Thyroid gland (tissue), 4 donors: ENCODE results near the gene CALHM2. TPM values are rescaled to one million over a fixed set of nuclear protein-coding genes. Genes with fewer than 3 reads are reported as not detected.
A peak's percentile ranks its signal among the peaks of the same experiment; 100 is the strongest.

Experiments
- DNase-seq, 2 donors: peaks; one replicate each; pipeline ENCODE4 v3.0.0-alpha.2; 2019
- H3K27ac ChIP-seq, 3 donors: fragments of 200-600 bp; sonication (generic); 1 replicate in 2 of 3; 2 replicates in 1 of 3; pipeline ENCODE4 v1.5.1; 2016 to 2019; ENCODE audit warnings: mild to moderate bottlenecking in 1 of 3, moderate library complexity in 1 of 3
- H3K27me3 ChIP-seq: fragments of 200-600 bp; sonication (generic); one replicate; pipeline ENCODE4 v1.5.1; 2019
- H3K36me3 ChIP-seq, 2 donors: fragments of 200-600 bp; sonication (generic); one replicate each; pipeline ENCODE4 v1.5.1; 2016 to 2019
- H3K4me1 ChIP-seq, 2 donors: fragments of 200-600 bp; sonication (generic); one replicate each; pipeline ENCODE4 v1.5.1; 2017 to 2019
- H3K4me3 ChIP-seq, 3 donors: fragments of 200-600 bp; sonication (generic); replicated peaks in 1 of 3; 1 replicate in 2 of 3; 2 replicates in 1 of 3; pipeline ENCODE4 v1.5.1; 2016; ENCODE audit warnings: mild to moderate bottlenecking in 1 of 3
- H3K9me3 ChIP-seq: fragments of 200-600 bp; sonication (generic); one replicate; pipeline ENCODE4 v1.5.1; 2017
- POLR2A ChIP-seq, 2 donors: fragments of 450-650 bp; IDR thresholded peaks; one replicate each; pipeline ENCODE4 v1.6.1; 2017; ENCODE audit warnings: antibody characterized with exemption in 2 of 2, mild to moderate bottlenecking in 2 of 2, moderate library complexity in 1 of 2
- WGBS, 2 donors: methylation state at CpG; one replicate each; pipeline ENCODE4 v1.1.5; 2017; 5-methylcytosine and 5-hydroxymethylcytosine counted together
- intact Hi-C: fragments of 100-400 bp; cut with DNase I; formaldehyde crosslinking; loops from one replicate; pipeline ENCODE4 v1.15.1; 2023
- total RNA-seq, 4 donors: library from RNA; depleted of rRNA; stranded (reverse); fragments of >200 nt; gene quantifications; one replicate each; pipeline ENCODE4 v1.2.3, GENCODE V29; 2016
- TF ChIP-seq, protein P1 (sequence below), 6 experiments: fragments of 200-600 bp in 3 of 6; fragments of 450-650 bp in 3 of 6; sonication (generic) in 3 of 6; IDR thresholded peaks; one replicate each; pipeline ENCODE4 v1.5.1; 2016 to 2019; ENCODE audit warnings: antibody characterized with exemption in 6 of 6, mild to moderate bottlenecking in 2 of 6, inconsistent platforms in 1 of 6, moderate library complexity in 1 of 6

The CALHM2 gene
- total RNA-seq, 4 donors from 2014 or later = 16.0 to 47.3 (median 32.8) TPM

GRCh38 chr10:103481974-103482531 lies 29.9 kb upstream of the CALHM2 start:
- no peaks in the 10 kb centered on the region for H3K36me3 ChIP-seq
- no peak for TF ChIP-seq POLR2A (IDR thresholded peaks at IDR 0.05)
- TF ChIP-seq, protein P1, sequence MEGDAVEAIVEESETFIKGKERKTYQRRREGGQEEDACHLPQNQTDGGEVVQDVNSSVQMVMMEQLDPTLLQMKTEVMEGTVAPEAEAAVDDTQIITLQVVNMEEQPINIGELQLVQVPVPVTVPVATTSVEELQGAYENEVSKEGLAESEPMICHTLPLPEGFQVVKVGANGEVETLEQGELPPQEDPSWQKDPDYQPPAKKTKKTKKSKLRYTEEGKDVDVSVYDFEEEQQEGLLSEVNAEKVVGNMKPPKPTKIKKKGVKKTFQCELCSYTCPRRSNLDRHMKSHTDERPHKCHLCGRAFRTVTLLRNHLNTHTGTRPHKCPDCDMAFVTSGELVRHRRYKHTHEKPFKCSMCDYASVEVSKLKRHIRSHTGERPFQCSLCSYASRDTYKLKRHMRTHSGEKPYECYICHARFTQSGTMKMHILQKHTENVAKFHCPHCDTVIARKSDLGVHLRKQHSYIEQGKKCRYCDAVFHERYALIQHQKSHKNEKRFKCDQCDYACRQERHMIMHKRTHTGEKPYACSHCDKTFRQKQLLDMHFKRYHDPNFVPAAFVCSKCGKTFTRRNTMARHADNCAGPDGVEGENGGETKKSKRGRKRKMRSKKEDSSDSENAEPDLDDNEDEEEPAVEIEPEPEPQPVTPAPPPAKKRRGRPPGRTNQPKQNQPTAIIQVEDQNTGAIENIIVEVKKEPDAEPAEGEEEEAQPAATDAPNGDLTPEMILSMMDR (IDR thresholded peaks at IDR 0.05) = peak in 5 of 6 experiments; percentile 22 to 53 (median 45)
- H3K9me3 ChIP-seq = no peaks in the 10 kb centered on the region
- WGBS, 2 donors = 60 to 62% methylated on average over 12 of the region's 12 CpGs
- no peak overlapping the region for H3K27ac ChIP-seq
- no peak for DNase-seq
- peaks cover 0 to 4% of the 10 kb centered on the region in 2 donors for H3K4me1 ChIP-seq
- H3K4me3 ChIP-seq = no peak overlapping the region
- intact Hi-C loops = no loop called here
- no peaks in the 10 kb centered on the region for H3K27me3 ChIP-seq

DNA sequence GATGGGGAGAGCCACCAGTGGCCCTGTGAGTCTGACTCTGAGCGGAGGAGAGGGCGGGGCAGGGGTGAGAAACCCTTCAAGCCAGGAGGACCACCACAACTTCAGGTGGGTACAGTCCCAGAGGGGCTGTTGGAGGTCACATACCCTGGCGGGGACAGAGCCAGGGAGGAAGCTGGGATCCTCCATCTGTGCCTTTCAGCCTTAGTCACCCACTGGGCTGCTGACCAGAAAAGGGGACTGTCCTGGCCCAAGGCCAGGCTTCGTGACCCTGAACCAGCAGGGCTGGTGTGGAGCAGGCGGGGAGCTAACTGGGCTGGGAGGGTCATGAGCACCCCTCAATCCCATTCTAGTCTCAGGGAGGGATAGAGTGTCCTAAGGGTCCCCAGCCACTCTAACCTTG lies 28.4 kb upstream of the CALHM2 start:
- Histone ChIP-seq H3K27ac (no peak overlapping the region), H3K9me3 (no peaks in the 10 kb centered on the region), H3K36me3 (no peaks in the 10 kb centered on the region), H3K4me1 (peaks cover 0 to 4% of the 10 kb centered on the region in 2 donors), H3K4me3 (no peak overlapping the region), H3K27me3 (no peaks in the 10 kb centered on the region)
- WGBS, 2 donors = 74 to 79% methylated on average over 5 of the region's 5 CpGs
- no peak for DNase-seq
- TF ChIP-seq POLR2A (IDR thresholded peaks at IDR 0.05) = no peak
- TF ChIP-seq, protein P1 (IDR thresholded peaks at IDR 0.05) = no peak
- intact Hi-C loops = no loop called here

- TF ChIP-seq, protein P1 (IDR thresholded peaks at IDR 0.05) = no peak
- TF ChIP-seq POLR2A (IDR thresholded peaks at IDR 0.05) = no peak
- DNase-seq = no peak
- intact Hi-C loops = no loop called here
- no peaks in the 10 kb centered on the region for H3K9me3 ChIP-seq
- H3K4me3 ChIP-seq = no peak within 1 kb of the TSS
- H3K36me3 ChIP-seq = no peaks in the 10 kb centered on the region
- H3K27me3 ChIP-seq = no peaks in the 10 kb centered on the region
- 74 to 89% methylated on average over 6 of the region's 7 CpGs for WGBS, 2 donors
- no peak within 1 kb of the TSS for H3K27ac ChIP-seq
- H3K4me1 ChIP-seq = peaks cover 0 to 4% of the 10 kb centered on the region in 2 donors
Observed at GRCh38 chr10:103479135-103479534, 27.0 kb upstream of the CALHM2 start, which contains the start of gene CALHM3. Gene CALHM3 (minus strand): TSS chr10:103479240. CDS start chr10:103479032, 208 bp downstream.

- TF ChIP-seq, protein P1 (IDR thresholded peaks at IDR 0.05) = no peak
- TF ChIP-seq POLR2A (IDR thresholded peaks at IDR 0.05) = no peak
- Histone ChIP-seq H3K36me3 (no peaks in the 10 kb centered on the region), H3K27me3 (no peaks in the 10 kb centered on the region), H3K27ac (no peak overlapping the region), H3K4me1 (peaks cover 0 to 4% of the 10 kb centered on the region in 2 donors), H3K9me3 (no peaks in the 10 kb centered on the region), H3K4me3 (no peak overlapping the region)
- 94 to 96% methylated on average over 13 to 20 of the region's 22 CpGs for WGBS, 2 donors
- no peak for DNase-seq
- intact Hi-C loops = no loop called here
Observed at GRCh38 chr10:103478671-103479070, 26.5 kb upstream of the CALHM2 start.

- Histone ChIP-seq H3K36me3 (no peaks in the 10 kb centered on the region), H3K4me1 (peaks cover 0 to 4% of the 10 kb centered on the region in 2 donors), H3K9me3 (no peaks in the 10 kb centered on the region), H3K27me3 (no peaks in the 10 kb centered on the region), H3K4me3 (no peak overlapping the region), H3K27ac (no peak overlapping the region)
- TF ChIP-seq, protein P1 (IDR thresholded peaks at IDR 0.05) = no peak
- no peak for TF ChIP-seq POLR2A (IDR thresholded peaks at IDR 0.05)
- intact Hi-C loops = no loop called here
- 63% methylated on average over 8 to 9 of the region's 11 CpGs for WGBS, 2 donors
- DNase-seq = no peak
Observed at GRCh38 chr10:103476046-103476768, 24.0 kb upstream of the CALHM2 start.
